HT-29 (cell line): ENCODE measurements around the gene AFF2. TPM values are rescaled to one million over a fixed set of nuclear protein-coding genes. Genes with fewer than 3 reads are reported as not detected.
A peak's percentile ranks its signal among the peaks of the same experiment; 100 is the strongest.

ENCODE experiments used
- DNase-seq: peaks from one replicate; pipeline ENCODE4 v3.0.0-alpha.2; 2015; ENCODE audit warnings: low spot score
- total RNA-seq: library from RNA; depleted of rRNA; stranded (reverse); fragments of >200 nt; shearing (Covaris generic); gene quantifications from 2 replicates; pipeline ENCODE4 v1.2.3, GENCODE V29; 2014

The AFF2 gene
- total RNA-seq, 1 experiment from 2014 or later = not detected

DNA sequence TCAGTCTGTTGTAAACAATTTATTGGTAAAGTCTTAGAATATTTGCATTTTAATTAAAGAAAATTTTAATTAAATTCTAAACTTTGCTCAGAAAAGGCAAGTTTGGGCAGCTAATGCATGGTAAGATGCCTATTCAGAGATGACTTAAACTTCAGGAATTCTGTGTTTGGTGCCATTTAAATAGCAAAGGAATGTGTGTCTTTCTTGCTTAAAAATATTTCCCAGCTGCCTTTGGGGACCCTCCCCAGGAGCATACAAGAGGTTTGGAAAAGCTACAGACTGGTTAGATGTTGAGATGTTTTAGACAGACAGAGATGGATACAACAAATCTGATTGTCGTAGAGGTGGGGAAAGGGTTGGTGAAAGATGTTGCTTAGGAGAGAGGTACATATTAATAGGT, 36.5 kb downstream of the AFF2 start:
- DNase-seq = no peak

DNA sequence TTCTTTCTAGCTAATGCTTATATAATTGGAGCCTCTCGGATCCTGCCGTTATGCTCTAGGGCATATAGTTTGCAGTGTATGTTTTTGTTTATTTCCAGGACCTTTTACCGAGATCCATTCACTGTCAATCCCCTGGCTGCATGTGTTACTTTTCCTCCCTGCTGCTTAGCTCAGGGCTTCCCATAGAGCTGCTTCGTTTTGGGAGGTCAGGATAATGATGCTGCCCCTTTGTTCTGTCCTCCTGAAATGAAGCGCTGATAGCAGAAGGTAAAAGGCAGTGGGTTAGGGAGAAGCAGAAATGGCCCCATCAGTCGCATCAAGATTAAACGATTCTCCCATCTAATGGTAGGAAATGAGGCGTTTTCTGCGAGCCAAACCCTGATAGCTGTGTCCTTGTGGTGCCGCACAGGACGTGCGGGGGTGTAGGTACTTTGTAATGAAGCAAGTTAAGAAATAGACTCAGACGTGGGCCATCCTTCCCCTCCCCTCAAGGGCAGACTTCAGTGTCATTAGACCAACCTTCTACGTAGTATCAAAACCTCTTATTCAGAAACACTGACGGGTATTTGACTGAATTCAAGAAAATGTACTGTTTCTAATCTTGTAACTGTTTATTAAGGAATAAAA, 37.3 kb downstream of the AFF2 start:
- DNase-seq = no peak

DNA sequence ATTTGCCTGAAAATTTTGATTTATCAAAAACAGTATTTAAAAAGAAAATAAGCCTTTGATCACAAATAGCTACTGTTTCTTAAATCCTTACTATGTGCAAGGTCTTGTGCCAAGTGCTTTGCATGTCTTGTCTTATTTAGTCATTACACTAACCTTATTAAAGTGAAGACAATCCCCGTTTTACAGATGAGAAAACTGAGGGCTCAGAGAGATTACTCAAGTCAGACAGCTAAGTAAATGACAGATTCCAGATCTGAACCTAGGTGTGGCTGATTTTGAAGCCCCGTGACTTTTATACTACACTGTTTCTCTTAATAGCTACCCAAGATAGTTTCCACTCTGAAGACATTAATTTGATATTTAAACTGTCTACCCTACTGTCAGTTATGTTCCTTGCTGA, 38.2 kb downstream of the AFF2 start:
- no peak for DNase-seq

DNA sequence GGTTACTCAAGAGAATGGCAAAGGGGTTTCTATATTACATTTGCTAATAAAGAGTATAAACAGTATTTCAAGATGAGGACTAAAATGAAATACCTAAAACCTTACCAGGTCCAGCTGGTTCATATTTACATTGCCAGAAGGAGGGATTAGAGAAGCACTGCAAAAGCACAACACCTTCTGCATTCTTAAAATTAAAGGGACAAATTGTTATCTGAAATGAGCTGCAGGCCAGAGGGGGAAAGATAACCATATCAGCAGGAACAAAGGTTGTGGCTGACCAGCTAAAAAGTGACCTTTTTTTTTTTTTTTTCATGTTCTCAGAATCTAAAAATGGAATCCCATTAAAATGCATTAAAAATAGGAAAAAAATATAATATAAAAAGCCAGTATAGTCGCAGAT, 39.7 kb downstream of the AFF2 start:
- DNase-seq = no peak

DNA sequence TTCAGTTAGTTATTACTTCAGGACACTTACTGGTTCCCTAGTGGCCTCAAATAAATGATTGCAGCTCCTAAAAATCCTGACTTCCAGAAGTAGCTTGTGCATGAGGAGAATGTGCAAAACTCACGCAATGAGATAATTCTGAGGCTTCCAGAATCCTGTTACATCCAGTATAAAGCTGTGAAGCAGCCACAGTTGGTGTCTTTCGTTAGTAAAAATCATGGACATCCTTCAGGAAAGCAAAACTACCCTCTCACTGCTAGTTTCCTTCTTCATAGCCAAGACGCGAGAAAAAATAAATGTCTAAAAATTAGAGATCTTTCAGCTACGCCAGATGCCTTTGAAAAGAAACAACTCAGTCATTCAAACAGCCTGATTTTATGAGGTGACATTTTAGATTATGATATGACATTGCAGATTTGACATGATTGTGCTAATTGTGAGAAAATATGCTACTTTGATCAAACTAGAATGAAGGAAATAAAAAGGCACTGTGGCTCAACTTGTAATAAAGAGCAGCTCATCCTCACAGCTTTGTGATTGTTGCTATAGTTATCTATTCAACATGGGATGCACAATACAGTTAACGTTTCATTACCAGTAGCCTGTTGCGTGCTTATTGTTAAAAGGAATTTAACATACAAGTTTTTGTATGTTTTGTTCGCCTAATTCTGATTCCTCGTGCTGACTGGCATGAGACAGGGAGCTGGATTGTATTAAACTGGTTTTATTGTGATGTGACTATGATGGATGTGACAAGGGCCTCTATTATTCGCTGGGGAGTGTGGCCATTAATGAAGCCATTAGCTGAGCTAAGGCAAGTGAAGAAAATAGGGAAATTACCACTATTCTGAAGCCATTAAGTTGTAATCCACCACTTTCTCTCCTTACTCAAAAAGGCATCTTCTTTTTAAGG, 40.5 kb downstream of the AFF2 start:
- no peak for DNase-seq

DNA sequence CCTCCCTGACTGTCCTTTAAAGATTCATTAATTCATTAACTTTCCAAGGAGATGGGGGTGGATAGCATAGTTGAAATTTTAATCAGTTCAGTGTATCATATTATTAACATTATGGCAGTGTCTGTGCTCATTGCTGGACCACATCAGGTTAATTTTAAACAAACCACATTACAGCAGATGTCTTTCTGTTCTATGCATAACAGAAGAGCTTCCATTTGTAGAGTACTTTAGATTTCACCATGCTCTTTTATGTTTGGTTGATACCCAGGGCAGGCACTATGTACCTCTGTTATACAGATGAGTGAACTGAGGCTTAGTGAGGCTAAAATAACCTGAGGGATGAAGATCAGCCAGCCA, 41.1 kb downstream of the AFF2 start:
- no peak for DNase-seq

DNA sequence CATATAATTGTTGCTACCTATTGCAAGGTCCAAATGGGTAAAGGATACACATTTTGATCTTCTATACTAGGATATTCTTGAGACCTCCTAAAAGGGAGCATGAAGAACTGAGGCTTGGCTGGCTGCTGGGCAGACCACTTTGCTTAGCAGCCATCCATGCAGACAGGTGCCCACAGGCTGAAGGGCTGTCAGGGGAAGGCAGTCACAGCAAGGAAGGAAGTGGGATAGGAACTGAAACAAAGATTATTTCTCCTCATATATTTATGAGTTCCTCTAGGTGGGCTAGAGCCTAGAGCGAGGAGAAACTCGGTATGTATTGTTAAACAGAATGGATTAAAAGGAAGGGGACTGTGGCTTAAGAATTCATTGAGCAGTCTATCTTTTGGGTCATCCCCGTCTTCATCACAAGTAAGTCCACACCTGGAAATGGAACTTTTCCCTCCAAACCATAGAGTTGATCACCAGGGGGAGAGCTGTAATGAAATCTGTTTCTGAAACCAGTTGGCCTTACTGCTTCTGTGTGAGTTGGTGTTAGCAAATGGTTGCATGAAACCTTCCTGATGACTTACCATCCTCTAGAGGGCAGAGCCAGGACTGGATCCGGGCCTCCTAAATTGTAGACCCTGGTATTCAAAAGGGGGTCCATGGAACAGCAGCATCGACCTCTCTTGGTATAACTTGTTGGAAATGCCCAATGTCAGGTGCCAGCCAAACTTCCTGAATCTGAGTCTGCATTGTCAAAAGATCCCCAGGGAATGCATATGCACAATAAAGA, 42.3 kb downstream of the AFF2 start:
- DNase-seq = no peak

DNA sequence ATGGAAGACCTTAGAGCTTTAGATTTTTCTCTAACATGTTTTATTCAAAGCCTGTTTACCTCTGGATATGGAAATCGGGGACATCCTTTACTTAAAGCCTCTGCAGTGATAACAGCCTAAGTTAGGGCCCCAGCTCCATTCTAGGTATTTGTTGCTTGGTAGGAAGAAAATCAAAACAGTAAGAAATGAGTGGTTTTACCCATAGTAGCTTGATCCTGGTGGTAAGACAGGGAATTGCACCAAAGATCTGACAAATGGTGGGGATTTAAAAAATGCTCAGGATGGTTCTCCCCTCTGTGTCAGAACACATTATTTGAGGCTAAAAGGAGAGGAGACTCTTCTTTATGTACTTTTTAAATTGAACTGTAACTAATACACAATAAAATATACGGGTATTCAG, 52.4 kb downstream of the AFF2 start:
- peak; percentile 23 for DNase-seq

DNA sequence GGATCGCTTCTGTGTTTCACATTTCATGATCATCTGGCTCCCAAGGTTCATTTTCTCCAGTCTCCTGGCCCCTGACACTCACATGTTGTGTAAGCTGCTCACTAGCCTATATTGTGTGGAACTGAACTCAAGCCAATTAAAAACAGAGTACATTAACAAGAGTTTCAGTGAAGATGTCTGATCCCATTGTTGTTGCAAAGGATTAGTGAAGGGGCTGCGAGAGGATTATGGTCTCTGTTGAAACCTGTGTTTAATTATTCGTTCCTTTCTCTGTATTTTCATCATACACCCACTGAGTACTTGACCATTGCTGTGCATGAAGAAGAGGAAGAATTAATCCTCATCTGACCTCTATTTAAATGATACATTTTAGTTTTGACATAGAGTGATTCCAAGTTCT, 54.7 kb downstream of the AFF2 start:
- no peak for DNase-seq

DNA sequence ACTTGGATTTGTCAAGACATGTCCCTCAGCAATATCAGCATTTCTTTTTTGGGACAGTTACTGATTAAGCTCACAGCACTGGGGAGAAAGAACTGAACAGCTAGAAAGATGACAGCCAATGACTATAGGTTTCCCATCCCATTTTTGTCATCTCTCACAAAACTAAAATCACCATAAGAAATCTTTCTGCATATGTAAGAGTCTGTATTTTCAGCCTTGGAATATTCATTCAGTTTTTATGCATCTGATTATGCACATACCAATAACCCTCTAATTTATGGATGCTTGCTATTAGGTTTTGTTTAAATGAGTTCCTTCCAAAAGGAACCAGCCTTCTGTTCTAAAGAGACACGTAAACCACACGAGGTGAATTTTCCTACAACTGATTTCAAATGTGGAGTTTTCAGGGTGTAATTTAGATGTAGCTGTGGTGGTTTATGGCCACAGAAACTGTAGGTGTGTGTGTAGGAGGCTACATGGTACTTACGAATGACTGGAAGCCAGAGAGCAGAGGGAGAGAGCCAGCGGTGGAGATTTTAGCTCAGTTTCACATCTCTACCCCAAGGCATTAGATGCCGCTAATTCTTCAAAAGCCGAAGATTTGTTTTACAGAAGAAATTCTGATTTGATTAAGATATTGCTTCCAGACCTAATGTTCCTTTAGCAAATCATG, 55.3 kb downstream of the AFF2 start:
- no peak for DNase-seq

DNA sequence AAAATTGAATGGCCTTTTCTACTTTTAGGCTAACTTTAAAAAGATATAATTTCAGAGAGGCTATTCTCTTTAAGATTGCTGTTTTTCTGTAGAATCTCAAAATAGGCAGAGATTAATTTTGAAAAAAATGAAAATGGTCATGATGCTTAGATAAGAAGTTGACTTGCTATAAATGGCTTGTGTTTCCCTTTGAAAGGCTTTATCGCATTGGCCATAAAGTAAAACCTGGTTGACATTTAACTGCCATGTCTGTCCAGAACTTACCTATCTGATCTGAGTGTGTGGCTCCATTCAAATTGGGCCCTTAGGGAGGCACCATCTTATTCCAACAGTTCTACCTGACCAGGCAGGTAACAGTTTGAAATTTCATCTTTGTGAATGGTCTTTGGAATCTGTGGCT, 56.1 kb downstream of the AFF2 start:
- no peak for DNase-seq

DNA sequence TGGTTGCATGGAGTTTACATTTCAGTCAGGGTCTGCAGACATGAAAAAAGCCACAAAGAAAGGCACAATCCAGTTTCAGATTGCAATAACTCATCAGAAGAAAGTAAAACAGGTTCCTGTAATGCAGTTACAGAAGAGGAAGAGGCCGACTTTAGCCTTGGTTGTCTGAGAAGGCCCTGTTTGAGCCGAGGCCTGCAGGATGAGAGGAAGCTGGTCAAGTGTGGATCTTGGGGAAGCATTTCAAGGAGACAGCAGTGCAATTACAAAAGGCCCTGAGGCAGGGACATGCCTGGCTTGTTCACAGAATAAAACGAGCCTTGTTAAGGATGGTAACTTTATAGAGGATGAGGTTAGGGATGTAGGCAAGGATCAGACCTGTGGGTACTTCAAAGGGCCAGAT, 62.4 kb downstream of the AFF2 start:
- DNase-seq = no peak

DNA sequence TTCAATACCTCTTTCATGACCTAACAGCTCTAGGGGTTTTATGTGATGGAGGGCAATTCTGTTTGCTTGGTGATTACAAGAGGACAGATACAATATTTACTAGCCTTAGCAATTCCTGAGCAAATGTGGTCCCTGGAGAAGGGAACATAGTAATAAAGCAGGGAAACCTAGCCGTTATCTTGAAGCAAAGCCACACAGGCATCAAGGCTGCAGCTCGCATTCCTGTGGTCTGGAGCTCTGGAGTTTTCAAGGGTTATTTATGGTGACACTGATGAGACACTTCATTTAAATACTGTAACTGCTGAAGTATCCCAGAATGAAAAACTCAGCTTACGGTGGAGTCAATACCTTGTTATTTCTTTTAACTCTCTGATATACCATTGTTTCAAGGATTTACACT, 66.8 kb downstream of the AFF2 start:
- no peak for DNase-seq

DNA sequence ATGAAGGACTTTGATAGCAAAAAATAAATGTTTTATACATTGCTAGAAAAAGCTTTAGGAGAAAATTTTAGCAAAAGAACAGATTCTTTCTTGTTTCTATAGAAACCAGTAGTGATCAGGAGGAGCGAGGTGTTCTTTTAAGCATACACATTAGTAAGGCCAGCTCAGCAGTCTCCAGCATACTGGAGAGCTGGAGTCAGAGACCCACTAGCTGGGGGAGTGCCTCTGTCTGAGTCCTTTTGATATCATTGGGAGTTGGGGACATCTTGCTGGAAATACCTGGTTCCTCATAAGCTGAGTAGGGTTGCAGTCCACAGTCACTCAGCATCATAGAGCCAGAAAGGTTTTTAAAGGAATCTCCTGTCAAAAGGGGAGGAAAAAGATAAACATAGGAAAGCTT, 67.4 kb downstream of the AFF2 start:
- no peak for DNase-seq

DNA sequence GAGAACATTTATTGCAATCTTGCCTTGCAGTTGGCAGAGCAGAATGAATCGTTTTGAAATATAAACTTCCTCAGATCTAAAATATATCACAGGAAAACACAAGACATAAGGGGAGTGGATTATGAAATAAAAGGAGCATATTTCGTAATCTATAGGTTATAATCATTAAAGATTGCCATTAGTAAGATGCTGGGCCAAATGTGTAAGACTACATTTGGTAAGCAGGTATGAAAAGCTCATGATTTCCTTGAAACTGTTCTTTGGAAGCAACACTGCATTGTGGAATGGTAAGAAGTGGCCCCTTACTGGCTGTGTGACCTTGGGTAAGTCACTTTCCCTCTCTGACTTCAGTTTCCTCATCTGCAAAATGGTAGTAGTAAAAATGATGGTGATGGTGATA, 68.3 kb downstream of the AFF2 start:
- no peak for DNase-seq

DNA sequence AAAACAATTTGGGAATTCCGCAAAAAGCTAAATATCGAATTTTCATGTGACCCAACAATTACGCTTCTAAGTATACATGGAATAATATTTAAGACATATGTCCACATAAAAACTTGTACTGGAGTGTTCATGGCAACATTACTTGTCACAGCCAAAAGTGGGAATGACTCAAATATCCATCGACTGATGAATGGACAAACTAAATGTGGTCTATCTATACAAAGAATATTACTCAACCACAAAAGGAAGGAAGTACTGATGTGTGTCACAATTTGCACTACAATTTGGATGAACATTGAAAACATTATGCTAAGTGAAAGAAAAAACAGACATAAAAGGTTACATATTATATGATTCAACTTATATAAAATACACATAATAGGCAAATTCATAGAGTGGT, 71.9 kb downstream of the AFF2 start:
- DNase-seq = no peak

DNA sequence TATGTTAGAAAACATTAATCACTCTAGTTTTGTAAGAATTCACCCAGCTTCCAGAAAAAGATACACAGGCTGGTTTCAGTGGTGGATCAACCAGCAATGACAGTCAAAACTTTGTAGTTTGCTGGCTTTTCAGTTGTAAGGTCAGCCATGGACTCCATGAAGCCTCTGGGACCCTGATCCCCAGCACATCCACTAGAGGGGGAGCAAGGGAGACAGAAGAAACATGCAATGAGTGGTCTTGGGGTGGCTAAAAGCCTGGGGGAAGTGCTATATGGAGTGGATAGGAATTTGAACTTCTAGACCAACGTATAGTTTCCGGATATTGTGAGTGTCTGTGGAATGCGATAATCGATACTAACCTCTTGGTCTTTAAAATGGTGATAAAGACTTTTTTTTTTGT, 72.7 kb downstream of the AFF2 start:
- DNase-seq = no peak

DNA sequence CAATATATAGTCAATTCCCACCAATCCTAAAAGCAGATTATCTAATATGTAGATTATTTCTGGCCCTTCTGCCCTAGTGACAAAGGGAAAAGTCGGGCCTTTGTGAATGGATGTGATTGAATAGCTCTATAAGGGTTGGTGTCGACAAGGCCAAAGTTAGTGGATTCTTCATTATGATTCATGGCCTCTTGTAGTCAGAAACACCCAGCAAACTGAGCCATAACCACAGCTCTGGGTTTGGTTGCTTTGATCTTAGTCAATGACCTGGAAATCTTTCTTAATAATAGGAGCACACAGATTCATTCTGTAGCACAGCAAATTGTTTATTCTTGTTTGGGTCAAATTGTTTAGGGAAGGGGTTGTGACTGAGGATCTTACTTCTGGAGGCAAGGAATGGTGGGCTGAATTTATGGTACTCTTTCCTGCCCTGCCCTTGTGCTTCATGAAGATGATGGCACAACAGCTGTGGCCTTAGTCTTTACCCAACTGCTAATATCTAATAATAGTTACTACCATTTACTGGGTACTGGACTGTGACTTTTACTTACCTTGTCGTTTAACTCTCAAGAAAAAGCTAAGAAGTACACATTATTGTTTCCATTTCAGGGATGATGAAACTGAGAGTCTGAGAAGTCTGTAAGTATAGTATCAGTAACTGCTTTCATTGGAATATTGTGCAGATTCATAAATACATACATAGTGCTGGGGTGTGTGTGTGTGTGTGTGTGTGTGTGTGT, 74.0 kb downstream of the AFF2 start:
- no peak for DNase-seq

DNA sequence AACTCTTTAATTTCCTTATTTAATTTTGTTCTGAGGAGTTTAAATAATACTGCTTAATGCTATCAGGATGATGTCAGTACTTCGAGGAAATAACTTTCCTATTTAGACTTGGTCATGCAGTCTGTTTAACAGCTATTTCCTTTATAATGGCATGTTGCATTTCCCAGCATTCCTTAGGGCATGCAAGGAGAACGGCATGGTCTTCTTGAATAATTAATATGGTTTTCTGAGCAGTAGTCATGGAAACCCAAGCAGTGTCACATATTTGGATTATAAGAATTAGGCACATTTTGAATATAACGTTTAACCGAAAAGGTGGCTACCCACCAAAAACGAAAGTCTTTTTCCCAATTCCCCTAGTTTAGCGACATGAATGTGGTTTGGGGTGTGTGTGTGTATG, 76.0 kb downstream of the AFF2 start:
- no peak for DNase-seq

DNA sequence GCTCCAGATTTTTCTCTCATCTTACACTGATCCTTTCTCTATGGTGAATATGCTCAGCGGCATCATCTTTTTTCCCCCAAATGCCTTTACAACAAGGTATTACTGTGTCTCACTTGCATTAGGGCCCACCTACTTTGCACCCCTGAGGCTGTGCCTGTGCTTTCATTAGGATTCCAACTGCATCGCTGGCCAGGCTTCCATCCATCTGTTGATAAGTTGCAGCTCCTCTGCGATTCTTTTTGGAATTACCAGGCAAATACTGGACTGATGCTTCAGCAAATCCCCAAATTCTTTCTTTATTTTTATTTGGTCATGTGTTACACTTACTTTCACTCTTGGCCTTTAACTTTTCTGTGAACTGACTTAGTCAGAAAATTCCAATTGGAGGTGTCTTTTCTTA, 77.3 kb downstream of the AFF2 start:
- no peak for DNase-seq

DNA sequence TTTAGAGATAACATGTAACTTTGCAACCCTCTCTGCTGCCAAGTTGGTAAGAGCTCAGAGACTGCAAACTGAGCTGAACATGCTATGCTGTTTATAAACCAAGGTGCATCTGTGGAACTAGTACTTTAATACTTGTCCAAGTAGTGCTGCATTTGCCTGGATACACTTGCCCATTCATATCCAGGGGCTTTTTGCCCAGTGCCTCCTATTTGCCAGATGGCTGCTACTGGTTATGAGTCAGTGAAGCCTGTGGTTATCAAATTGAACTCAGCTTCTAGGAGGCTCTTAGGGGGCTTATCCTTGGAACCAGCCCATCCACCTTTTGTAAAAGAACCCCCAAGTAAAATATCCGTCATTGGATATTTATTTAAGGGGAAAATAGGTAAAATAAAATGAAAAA, 79.6 kb downstream of the AFF2 start:
- DNase-seq = no peak
